Neural cell (in vitro differentiated cells): ENCODE measurements around the gene CACNA1E. TPM values are rescaled to one million over a fixed set of nuclear protein-coding genes. Genes with fewer than 3 reads are reported as not detected.

Source experiments
- H2AFZ ChIP-seq: fragments of 200-600, 300-800 bp; sonication (generic), shearing (Covaris generic); 2 replicates; pipeline ENCODE4 v1.6.0; 2014; ENCODE audit warnings: low read depth, mild to moderate bottlenecking, antibody characterized with exemption, low read length, moderate library complexity
- H3F3A ChIP-seq: fragments of 200-600 bp; shearing (Covaris generic); 2 replicates; pipeline ENCODE4 v1.6.1; 2016; ENCODE audit warnings: mild to moderate bottlenecking, moderate library complexity, mixed read lengths, antibody characterized with exemption, low read length; ENCODE audit not compliant: insufficient read depth, poor library complexity, severe bottlenecking
- H3K27ac ChIP-seq: fragments of 200-600, 300-800 bp; sonication (generic), shearing (Covaris generic); 2 replicates; pipeline ENCODE4 v1.5.1; 2014; ENCODE audit warnings: mild to moderate bottlenecking, low read length, moderate library complexity
- H3K27me3 ChIP-seq: fragments of 300-800, 200-600 bp; sonication (generic), shearing (Covaris generic); 2 replicates; pipeline ENCODE4 v1.6.0; 2014; ENCODE audit warnings: mild to moderate bottlenecking, low read depth, low read length, moderate library complexity; ENCODE audit not compliant: insufficient read depth
- H3K36me3 ChIP-seq: fragments of 300-800, 200-600 bp; sonication (generic), shearing (Covaris generic); 2 replicates; pipeline ENCODE4 v1.5.1; 2014; ENCODE audit warnings: mild to moderate bottlenecking, antibody characterized with exemption, low read length, moderate library complexity; ENCODE audit not compliant: insufficient read depth
- H3K4me2 ChIP-seq: fragments of 300-800, 200-600 bp; sonication (generic), shearing (Covaris generic); 2 replicates; pipeline ENCODE4 v1.6.0; 2014; ENCODE audit warnings: mild to moderate bottlenecking, low read length
- H3K4me3 ChIP-seq: fragments of 300-800, 200-600 bp; sonication (generic), shearing (Covaris generic); 2 replicates; pipeline ENCODE4 v1.5.1; 2014; ENCODE audit warnings: mild to moderate bottlenecking, low read length, moderate library complexity
- H3K79me2 ChIP-seq: fragments of 200-600 bp; shearing (Covaris generic); replicated peaks from 2 replicates; pipeline ENCODE4 v1.6.0; 2014; ENCODE audit warnings: mild to moderate bottlenecking, low read length, moderate library complexity; ENCODE audit not compliant: insufficient read depth
- H3K9ac ChIP-seq: fragments of 300-800, 200-600 bp; sonication (generic), shearing (Covaris generic); 2 replicates; pipeline ENCODE4 v1.6.1; 2016; ENCODE audit warnings: mild to moderate bottlenecking, low read length, mixed read lengths
- H3K9me2 ChIP-seq: fragments of 200-600 bp; shearing (Covaris generic); 2 replicates; pipeline ENCODE4 v1.6.1; 2016; ENCODE audit warnings: mild to moderate bottlenecking, low read length, mixed read lengths; ENCODE audit not compliant: insufficient read depth
- H3K9me3 ChIP-seq: fragments of 200-600, 300-800 bp; sonication (generic), shearing (Covaris generic); 2 replicates; pipeline ENCODE4 v1.6.1; 2016; ENCODE audit warnings: mild to moderate bottlenecking, mixed run types, low read length, moderate library complexity, mixed read lengths
- H4K20me1 ChIP-seq: fragments of 200-600 bp; shearing (Covaris generic); 2 replicates; pipeline ENCODE4 v1.6.1; 2016; ENCODE audit warnings: mild to moderate bottlenecking, mixed run types; ENCODE audit not compliant: insufficient read depth
- EP300 ChIP-seq: fragments of 450-650 bp; conservative IDR thresholded peaks from 2 replicates; pipeline ENCODE4 v1.6.1; 2014; ENCODE audit warnings: antibody characterized with exemption, mild to moderate bottlenecking, moderate library complexity; ENCODE audit not compliant: poor library complexity, severe bottlenecking
- EZH2 ChIP-seq: fragments of 200-600, 300-800 bp; shearing (Covaris generic), sonication (generic); IDR thresholded peaks from 2 replicates; pipeline ENCODE4 v1.6.1; 2014; ENCODE audit warnings: antibody characterized with exemption, low read length, borderline replicate concordance, mild to moderate bottlenecking; ENCODE audit not compliant: insufficient read depth, poor library complexity, severe bottlenecking
- MXI1 ChIP-seq: fragments of 450-650 bp; conservative IDR thresholded peaks from 2 replicates; pipeline ENCODE4 v1.6.1; 2014; ENCODE audit warnings: antibody characterized with exemption, mild to moderate bottlenecking; ENCODE audit not compliant: poor library complexity, severe bottlenecking
- POLR2AphosphoS5 ChIP-seq: IDR thresholded peaks from 2 replicates; pipeline ENCODE4 v1.6.1; 2012
- RAD21 ChIP-seq: fragments of 450-650 bp; conservative IDR thresholded peaks from 2 replicates; pipeline ENCODE4 v1.6.1; 2014; ENCODE audit warnings: antibody characterized with exemption, mild to moderate bottlenecking, moderate library complexity
- SMC3 ChIP-seq: fragments of 450-650 bp; conservative IDR thresholded peaks from 2 replicates; pipeline ENCODE4 v1.6.1; 2014; ENCODE audit warnings: antibody characterized with exemption, mild to moderate bottlenecking, moderate library complexity; ENCODE audit not compliant: poor library complexity
- TAF1 ChIP-seq: IDR thresholded peaks from 2 replicates; pipeline ENCODE4 v1.6.1; 2012; ENCODE audit warnings: low read depth
- polyA plus RNA-seq: library from polyadenylated mRNA; depleted of rRNA; stranded (reverse); fragments of >200 nt; gene quantifications from 2 replicates; pipeline ENCODE4 v1.2.3, GENCODE V29; 2014
- TF ChIP-seq, protein P1 (sequence below): IDR thresholded peaks from 2 replicates; pipeline ENCODE4 v1.6.1; 2012; ENCODE audit warnings: borderline replicate concordance
- TF ChIP-seq, protein P2 (sequence below): fragments of 450-650 bp; IDR thresholded peaks from 2 replicates; pipeline ENCODE4 v1.5.1; 2014; ENCODE audit warnings: antibody characterized with exemption, mild to moderate bottlenecking, moderate library complexity; ENCODE audit not compliant: poor library complexity, severe bottlenecking

CACNA1E gene
- polyA plus RNA-seq, 1 donor from 2014 or later: 29.5 TPM

DNA sequence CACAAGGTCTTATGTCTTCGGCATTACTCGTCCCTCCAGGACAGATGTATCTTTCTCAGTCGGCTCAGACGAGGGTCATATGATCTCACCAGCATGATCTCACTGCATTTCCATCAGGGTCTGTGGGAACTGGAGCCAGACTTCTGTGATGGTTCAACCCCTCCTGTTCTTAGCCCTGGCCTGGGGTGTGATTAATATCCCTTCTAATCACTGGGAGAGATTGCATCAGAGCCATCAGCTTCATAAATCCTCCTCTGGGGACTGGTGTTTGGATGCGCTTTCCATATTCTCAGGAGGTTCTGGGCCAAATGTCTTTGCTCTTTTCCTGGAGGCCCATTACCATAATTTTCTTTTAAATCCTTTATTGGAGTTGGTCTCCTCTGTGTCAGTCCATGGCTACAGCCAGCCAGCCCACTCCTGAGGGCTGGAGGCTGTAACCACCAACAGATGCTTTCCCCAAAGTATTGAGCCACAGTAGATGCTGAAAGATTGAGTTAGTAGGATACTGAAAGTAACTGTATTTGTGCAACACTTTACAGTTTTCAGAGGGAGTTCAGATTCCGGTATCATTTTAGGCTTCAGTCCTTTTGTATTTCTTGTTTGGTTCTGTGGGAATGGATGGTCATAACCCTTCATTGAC lies 20.0 kb downstream of the CACNA1E start:
- Histone ChIP-seq H3K36me3 (no peaks in the 10 kb centered on the region), H4K20me1 (no peaks in the 10 kb centered on the region), H3K79me2 (no peaks in the 10 kb centered on the region), H3F3A (no peaks in the 10 kb centered on the region), H2AFZ (no peak overlapping the region), H3K27ac (peak overlapping the region; percentile 28), H3K9ac (no peak overlapping the region), H3K9me3 (no peaks in the 10 kb centered on the region), H3K4me2 (no peak overlapping the region), H3K27me3 (no peaks in the 10 kb centered on the region), H3K9me2 (no peaks in the 10 kb centered on the region), H3K4me3 (no peak overlapping the region)
- TF ChIP-seq, protein P1, sequence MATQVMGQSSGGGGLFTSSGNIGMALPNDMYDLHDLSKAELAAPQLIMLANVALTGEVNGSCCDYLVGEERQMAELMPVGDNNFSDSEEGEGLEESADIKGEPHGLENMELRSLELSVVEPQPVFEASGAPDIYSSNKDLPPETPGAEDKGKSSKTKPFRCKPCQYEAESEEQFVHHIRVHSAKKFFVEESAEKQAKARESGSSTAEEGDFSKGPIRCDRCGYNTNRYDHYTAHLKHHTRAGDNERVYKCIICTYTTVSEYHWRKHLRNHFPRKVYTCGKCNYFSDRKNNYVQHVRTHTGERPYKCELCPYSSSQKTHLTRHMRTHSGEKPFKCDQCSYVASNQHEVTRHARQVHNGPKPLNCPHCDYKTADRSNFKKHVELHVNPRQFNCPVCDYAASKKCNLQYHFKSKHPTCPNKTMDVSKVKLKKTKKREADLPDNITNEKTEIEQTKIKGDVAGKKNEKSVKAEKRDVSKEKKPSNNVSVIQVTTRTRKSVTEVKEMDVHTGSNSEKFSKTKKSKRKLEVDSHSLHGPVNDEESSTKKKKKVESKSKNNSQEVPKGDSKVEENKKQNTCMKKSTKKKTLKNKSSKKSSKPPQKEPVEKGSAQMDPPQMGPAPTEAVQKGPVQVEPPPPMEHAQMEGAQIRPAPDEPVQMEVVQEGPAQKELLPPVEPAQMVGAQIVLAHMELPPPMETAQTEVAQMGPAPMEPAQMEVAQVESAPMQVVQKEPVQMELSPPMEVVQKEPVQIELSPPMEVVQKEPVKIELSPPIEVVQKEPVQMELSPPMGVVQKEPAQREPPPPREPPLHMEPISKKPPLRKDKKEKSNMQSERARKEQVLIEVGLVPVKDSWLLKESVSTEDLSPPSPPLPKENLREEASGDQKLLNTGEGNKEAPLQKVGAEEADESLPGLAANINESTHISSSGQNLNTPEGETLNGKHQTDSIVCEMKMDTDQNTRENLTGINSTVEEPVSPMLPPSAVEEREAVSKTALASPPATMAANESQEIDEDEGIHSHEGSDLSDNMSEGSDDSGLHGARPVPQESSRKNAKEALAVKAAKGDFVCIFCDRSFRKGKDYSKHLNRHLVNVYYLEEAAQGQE: no peak
- no peak for TF ChIP-seq TAF1
- TF ChIP-seq, protein P2, sequence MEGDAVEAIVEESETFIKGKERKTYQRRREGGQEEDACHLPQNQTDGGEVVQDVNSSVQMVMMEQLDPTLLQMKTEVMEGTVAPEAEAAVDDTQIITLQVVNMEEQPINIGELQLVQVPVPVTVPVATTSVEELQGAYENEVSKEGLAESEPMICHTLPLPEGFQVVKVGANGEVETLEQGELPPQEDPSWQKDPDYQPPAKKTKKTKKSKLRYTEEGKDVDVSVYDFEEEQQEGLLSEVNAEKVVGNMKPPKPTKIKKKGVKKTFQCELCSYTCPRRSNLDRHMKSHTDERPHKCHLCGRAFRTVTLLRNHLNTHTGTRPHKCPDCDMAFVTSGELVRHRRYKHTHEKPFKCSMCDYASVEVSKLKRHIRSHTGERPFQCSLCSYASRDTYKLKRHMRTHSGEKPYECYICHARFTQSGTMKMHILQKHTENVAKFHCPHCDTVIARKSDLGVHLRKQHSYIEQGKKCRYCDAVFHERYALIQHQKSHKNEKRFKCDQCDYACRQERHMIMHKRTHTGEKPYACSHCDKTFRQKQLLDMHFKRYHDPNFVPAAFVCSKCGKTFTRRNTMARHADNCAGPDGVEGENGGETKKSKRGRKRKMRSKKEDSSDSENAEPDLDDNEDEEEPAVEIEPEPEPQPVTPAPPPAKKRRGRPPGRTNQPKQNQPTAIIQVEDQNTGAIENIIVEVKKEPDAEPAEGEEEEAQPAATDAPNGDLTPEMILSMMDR: no peak
- TF ChIP-seq SMC3: no peak
- TF ChIP-seq RAD21: no peak
- TF ChIP-seq EZH2: no peak
- no peak for TF ChIP-seq POLR2AphosphoS5
- TF ChIP-seq EP300: no peak
- TF ChIP-seq MXI1: no peak

DNA sequence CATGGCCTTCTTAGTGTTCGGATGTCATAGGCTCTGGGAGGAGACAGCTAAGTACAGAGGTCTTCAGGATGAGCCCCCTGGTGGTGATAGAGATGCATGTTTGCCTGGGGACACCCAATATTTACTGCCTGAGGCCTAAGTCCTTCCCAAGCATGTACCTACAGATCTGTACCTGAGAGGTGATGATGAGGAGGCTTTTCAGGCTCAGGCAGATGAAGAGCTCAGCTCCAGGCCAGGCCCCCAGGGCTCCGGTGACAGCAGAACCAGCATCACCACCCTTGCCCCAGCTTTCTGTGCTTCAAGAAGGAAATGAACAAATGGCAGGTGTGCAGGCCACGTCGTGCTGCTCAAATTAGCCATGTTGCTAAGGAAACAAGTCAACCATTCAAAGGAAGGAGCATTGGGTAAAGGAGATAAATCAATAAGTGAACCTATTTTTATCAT lies 21.1 kb downstream of the CACNA1E start:
- Histone ChIP-seq H3K9ac (no peak overlapping the region), H2AFZ (no peak overlapping the region), H3K9me2 (no peaks in the 10 kb centered on the region), H3K27me3 (no peaks in the 10 kb centered on the region), H3K27ac (peak overlapping the region; percentile 28), H3K79me2 (no peaks in the 10 kb centered on the region), H3F3A (no peaks in the 10 kb centered on the region), H3K4me2 (no peak overlapping the region), H3K36me3 (no peaks in the 10 kb centered on the region), H3K9me3 (no peaks in the 10 kb centered on the region), H3K4me3 (peak overlapping the region; percentile 39), H4K20me1 (no peaks in the 10 kb centered on the region)
- TF ChIP-seq RAD21: peak; percentile 45
- no peak for TF ChIP-seq TAF1
- peak; percentile 63 for TF ChIP-seq SMC3
- TF ChIP-seq MXI1: peak; percentile 34
- TF ChIP-seq, protein P2: peak; percentile 67
